ENCODE measurements around the gene CCM2L. TPM values are rescaled to one million over a fixed set of nuclear protein-coding genes. Genes with fewer than 3 reads are reported as not detected.
A peak's percentile ranks its signal among the peaks of the same experiment; 100 is the strongest.

The CCM2L gene
- 0.05 and 0.13 TPM in 2 replicates for polyA plus RNA-seq (2011; rRNA removed)
- 0.05 and 0.27 TPM in 2 replicates for polyA plus RNA-seq (2012; cell fraction: cytosol; rRNA removed)
- 0.12 and 0.17 TPM in 2 replicates for polyA plus RNA-seq (2012; cell fraction: nucleus; rRNA removed)
- polyA plus RNA-seq (2017; fragmentation: RNase III; extraction: RNeasy Plus Mini Kit Qiagen cat#74134 plus additional on column Dnase treatment), result 0.13 to 0.32 TPM (median 0.18 TPM) in 3 replicates
- not detected in 2 replicates for polyA minus RNA-seq (2011; rRNA and poly(A)+ RNA removed)

- WGBS (ENCODE audit: missing lambda C conversion rate), result 58% methylated on average over 2 of the region's 2 CpGs
- POLR2A ChIA-PET, result no interaction called here
- Histone ChIP-seq H3K4me1 (no peaks in the 10 kb centered on the region), H3K27ac (no peak within 1 kb of the TSS), H3K4me3 (no peak within 1 kb of the TSS), H3K4me2 (no peak within 1 kb of the TSS), H3K9me3 (no peaks in the 10 kb centered on the region)
- FAIRE-seq (no peak), ATAC-seq (0 out of 6 replicates have a peak, but pooled peaks of 1 of the 2 experiments have one; percentile 10), DNase-seq (ENCODE audit: low read depth in 1 of 2, low spot score in 1 of 2) (no peak)
- TF ChIP-seq NPAS2 (CRISPR knock-in tag; IDR thresholded peaks at IDR 0.05; ENCODE audit: borderline replicate concordance), result no peak
- no peak for TF ChIP-seq HOXB5 (CRISPR knock-in tag; IDR thresholded peaks at IDR 0.05)
- no peak for TF ChIP-seq SMC3 (IDR thresholded peaks at IDR 0.05)
- no peak for TF ChIP-seq POLR2AphosphoS2 (conservative IDR thresholded peaks at IDR 0.05; ENCODE audit: low read length)
- no peak for TF ChIP-seq FOXS1 (CRISPR knock-in tag; IDR thresholded peaks at IDR 0.05)
- no peak for TF ChIP-seq BHLHE40 (IDR thresholded peaks at IDR 0.05; ENCODE audit: low read depth, low read length)
- TF ChIP-seq MAX (IDR thresholded peaks at IDR 0.05), result no peak
- TF ChIP-seq RAD21 (conservative IDR thresholded peaks at IDR 0.05 in 1 of 2, IDR thresholded peaks at IDR 0.05 in 1 of 2), result no peak
- TF ChIP-seq ZNF302 (CRISPR knock-in tag; IDR thresholded peaks at IDR 0.05), result no peak
- TF ChIP-seq EP300 (IDR thresholded peaks at IDR 0.05), result no peak
- TF ChIP-seq ZSCAN20 (CRISPR knock-in tag; IDR thresholded peaks at IDR 0.05), result no peak
- no peak for TF ChIP-seq ESRRA (IDR thresholded peaks at IDR 0.05; ENCODE audit: borderline replicate concordance, low read length)
- TF ChIP-seq NFE2L2 (conservative IDR thresholded peaks at IDR 0.05; ENCODE audit: low read length), result no peak
- TF ChIP-seq FOSL2 (IDR thresholded peaks at IDR 0.05), result no peak
- no peak for TF ChIP-seq FOSL2 (CRISPR knock-in tag; IDR thresholded peaks at IDR 0.05)
- CTCF ChIA-PET, result no interaction called here
These were observed at the start of gene CCM2L for GRCh38 chr20:32010101-32010500. Gene CCM2L, plus strand, starts transcription at chr20:32010438. Its CDS starts 17 bp downstream, at chr20:32010455.

GRCh38 chr20:31962761-31963160 lies 47.5 kb upstream of the CCM2L start:
- Histone ChIP-seq H3K4me3 (no peak overlapping the region), H3K27ac (no peak overlapping the region), H3K4me2 (no peak overlapping the region), H3K4me1 (peaks cover under 1% of the 10 kb centered on the region; the same call in 1 of the 3 replicates), H3K9me3 (no peaks in the 10 kb centered on the region)
- ATAC-seq, result no peak
- POLR2A ChIA-PET, result no interaction called here
- WGBS (ENCODE audit: missing lambda C conversion rate), result 3% methylated on average over 2 of the region's 2 CpGs
- no peak for FAIRE-seq
- TF ChIP-seq CEBPB (IDR thresholded peaks at IDR 0.05), result no peak
- no peak for TF ChIP-seq KDM1A (IDR thresholded peaks at IDR 0.05; ENCODE audit: low read depth)
- no peak for DNase-seq (ENCODE audit: low read depth in 1 of 2, low spot score in 1 of 2)
- CTCF ChIA-PET, result interaction anchor here (0.7 to 2.7 kb wide), 5 partner anchors 10 to 110 kb away, joined by 3 to 17 read pairs (median 9); partner anchors contain the start of gene PDRG1

GRCh38 chr20:31963889-31964288 lies 46.3 kb upstream of the CCM2L start:
- H3K4me1 ChIP-seq, result peaks cover 6% of the 10 kb centered on the region; the same call in 2 of the 3 replicates
- ChIA-PET CTCF (interaction anchor here (1.6 to 2.7 kb wide), 5 partner anchors 9 to 112 kb away, joined by 3 to 17 read pairs (median 9); partner anchors contain the start of gene PDRG1), POLR2A (interaction anchor here (1.0 kb wide), 1 partner anchor 12 kb away, joined by 3 read pairs; the partner anchor contains the start of gene PDRG1)
- TF ChIP-seq POLR2AphosphoS2 (conservative IDR thresholded peaks at IDR 0.05; ENCODE audit: low read length) (no peak), EP300 (IDR thresholded peaks at IDR 0.05) (no peak), MAX (IDR thresholded peaks at IDR 0.05) (no peak), HOXB13 (CRISPR knock-in tag; IDR thresholded peaks at IDR 0.05; ENCODE audit: low read depth) (no peak), RFX5 (IDR thresholded peaks at IDR 0.05) (no peak)
- no peak for ATAC-seq
- H3K4me3 ChIP-seq, result no peak overlapping the region
- DNase-seq (ENCODE audit: low read depth in 1 of 2, low spot score in 1 of 2), result no peak
- 5% methylated on average over 6 of the region's 6 CpGs for WGBS (ENCODE audit: missing lambda C conversion rate)
- no peak overlapping the region for H3K4me2 ChIP-seq
- H3K9me3 ChIP-seq, result no peaks in the 10 kb centered on the region
- no peak for FAIRE-seq
- no peak overlapping the region for H3K27ac ChIP-seq

- ChIA-PET CTCF (interaction anchor here (0.8 to 5.1 kb wide), 3 partner anchors 15 to 102 kb away, joined by 3 to 35 read pairs (median 3); partner anchors contain the start of gene PDRG1), POLR2A (no interaction called here)
- ATAC-seq, result no peak
These were observed 43.1 kb upstream of the CCM2L start for GRCh38 chr20:31966991-31967655.

More at GRCh38 chr20:31966991-31967655, 43.1 kb upstream of the CCM2L start:
- no peaks in the 10 kb centered on the region for H3K9me3 ChIP-seq
- H3K4me1 ChIP-seq, result peaks cover 6% of the 10 kb centered on the region; the same call in 2 of the 3 replicates
- DNase-seq (ENCODE audit: low read depth in 1 of 2, low spot score in 1 of 2), result no peak
- TF ChIP-seq RNF2 (IDR thresholded peaks at IDR 0.05; ENCODE audit: borderline replicate concordance, low read depth), result no peak
- no peak for TF ChIP-seq ELK1 (IDR thresholded peaks at IDR 0.05; ENCODE audit: low read depth, low read length)
- no peak for TF ChIP-seq RAD21 (conservative IDR thresholded peaks at IDR 0.05 in 1 of 2, IDR thresholded peaks at IDR 0.05 in 1 of 2)
- TF ChIP-seq CHD2 (IDR thresholded peaks at IDR 0.05; ENCODE audit: low read length, partially characterized antibody), result no peak
- TF ChIP-seq GATA3 (IDR thresholded peaks at IDR 0.05; ENCODE audit: borderline replicate concordance), result no peak
- no peak overlapping the region for H3K4me3 ChIP-seq
- WGBS (ENCODE audit: missing lambda C conversion rate), result 7% methylated on average over 5 of the region's 5 CpGs
- no peak overlapping the region for H3K27ac ChIP-seq
- no peak for FAIRE-seq
- no peak overlapping the region for H3K4me2 ChIP-seq
